ENCODE measurements around the gene ARHGAP6.

- TF ChIP-seq, protein P1, sequence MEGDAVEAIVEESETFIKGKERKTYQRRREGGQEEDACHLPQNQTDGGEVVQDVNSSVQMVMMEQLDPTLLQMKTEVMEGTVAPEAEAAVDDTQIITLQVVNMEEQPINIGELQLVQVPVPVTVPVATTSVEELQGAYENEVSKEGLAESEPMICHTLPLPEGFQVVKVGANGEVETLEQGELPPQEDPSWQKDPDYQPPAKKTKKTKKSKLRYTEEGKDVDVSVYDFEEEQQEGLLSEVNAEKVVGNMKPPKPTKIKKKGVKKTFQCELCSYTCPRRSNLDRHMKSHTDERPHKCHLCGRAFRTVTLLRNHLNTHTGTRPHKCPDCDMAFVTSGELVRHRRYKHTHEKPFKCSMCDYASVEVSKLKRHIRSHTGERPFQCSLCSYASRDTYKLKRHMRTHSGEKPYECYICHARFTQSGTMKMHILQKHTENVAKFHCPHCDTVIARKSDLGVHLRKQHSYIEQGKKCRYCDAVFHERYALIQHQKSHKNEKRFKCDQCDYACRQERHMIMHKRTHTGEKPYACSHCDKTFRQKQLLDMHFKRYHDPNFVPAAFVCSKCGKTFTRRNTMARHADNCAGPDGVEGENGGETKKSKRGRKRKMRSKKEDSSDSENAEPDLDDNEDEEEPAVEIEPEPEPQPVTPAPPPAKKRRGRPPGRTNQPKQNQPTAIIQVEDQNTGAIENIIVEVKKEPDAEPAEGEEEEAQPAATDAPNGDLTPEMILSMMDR (IDR thresholded peaks at IDR 0.05; ENCODE audit: low read depth, low read length) = no peak
- no peak for TF ChIP-seq POLR2A (IDR thresholded peaks at IDR 0.05; ENCODE audit: extremely low read depth, insufficient read length)
- TF ChIP-seq MYC (IDR thresholded peaks at IDR 0.05; ENCODE audit: low read depth, low read length) = no peak
- no peak for TF ChIP-seq MAX (IDR thresholded peaks at IDR 0.05; ENCODE audit: low read depth, low read length)
Observed at GRCh38 chrX:11188664-11189063, 477.1 kb downstream of the ARHGAP6 start.
